ENCODE data around the gene CKS1B. TPM values are rescaled to one million over a fixed set of nuclear protein-coding genes. Genes with fewer than 3 reads are reported as not detected.

Gene CKS1B
- total and polyA plus RNA-seq, 7 donors = 10.2 to 104 (median 35.7) TPM

DNA sequence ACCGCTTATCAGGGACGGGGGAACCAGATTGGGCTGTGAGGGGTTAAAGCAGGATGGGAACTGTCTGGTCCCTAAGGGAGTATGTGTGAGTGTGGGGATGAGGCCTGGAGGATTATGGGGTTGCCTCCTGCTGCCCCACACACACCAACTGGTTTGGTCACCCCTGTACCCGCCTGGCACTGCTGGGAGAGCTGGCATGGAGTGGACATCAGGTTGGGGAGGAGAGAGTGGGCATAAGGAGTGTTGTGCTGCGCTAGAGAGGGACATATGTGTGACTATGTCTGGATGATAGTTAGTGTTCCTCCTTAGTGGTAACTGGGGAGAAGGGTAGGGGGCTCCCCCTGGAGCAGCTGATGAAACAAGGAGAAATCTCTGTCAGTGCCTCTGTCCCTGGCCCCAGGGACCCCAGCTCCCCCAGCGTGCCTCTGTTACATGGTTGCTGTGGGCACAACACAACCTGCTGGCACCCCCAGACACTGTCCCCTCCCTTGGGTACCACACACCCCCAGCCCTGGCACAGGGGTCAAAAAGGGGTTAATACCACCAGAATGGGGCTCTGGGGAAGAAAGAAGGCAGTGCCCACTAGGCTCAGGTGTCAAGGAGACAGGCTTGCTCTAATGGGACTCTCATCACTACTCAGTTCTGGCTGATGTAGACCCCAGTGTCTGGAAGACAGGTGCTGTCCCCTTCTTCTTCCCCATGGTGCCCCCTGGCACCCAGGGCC is 30.0 kb downstream of the CKS1B start:
- DNase-seq = no peak
- Histone ChIP-seq H3K36me3 (no peaks in the 10 kb centered on the region), H3K9me3 (no peaks in the 10 kb centered on the region), H3K4me1 (peaks cover 0 to 64% (median 61%) of the 10 kb centered on the region in 4 donors), H3K4me3 (peak overlapping the region; percentile 73 to 94 (median 81)), H3K27me3 (no peaks in the 10 kb centered on the region), H3K27ac (peak overlapping the region; percentile 96 to 99 (median 98))
- 10 to 45% methylated on average over 5 of the region's 5 CpGs for WGBS, 2 donors
- TF ChIP-seq POLR2A (IDR thresholded peaks at IDR 0.05) = no peak
- TF ChIP-seq EP300 (IDR thresholded peaks at IDR 0.05) = no peak
- TF ChIP-seq, protein P1, sequence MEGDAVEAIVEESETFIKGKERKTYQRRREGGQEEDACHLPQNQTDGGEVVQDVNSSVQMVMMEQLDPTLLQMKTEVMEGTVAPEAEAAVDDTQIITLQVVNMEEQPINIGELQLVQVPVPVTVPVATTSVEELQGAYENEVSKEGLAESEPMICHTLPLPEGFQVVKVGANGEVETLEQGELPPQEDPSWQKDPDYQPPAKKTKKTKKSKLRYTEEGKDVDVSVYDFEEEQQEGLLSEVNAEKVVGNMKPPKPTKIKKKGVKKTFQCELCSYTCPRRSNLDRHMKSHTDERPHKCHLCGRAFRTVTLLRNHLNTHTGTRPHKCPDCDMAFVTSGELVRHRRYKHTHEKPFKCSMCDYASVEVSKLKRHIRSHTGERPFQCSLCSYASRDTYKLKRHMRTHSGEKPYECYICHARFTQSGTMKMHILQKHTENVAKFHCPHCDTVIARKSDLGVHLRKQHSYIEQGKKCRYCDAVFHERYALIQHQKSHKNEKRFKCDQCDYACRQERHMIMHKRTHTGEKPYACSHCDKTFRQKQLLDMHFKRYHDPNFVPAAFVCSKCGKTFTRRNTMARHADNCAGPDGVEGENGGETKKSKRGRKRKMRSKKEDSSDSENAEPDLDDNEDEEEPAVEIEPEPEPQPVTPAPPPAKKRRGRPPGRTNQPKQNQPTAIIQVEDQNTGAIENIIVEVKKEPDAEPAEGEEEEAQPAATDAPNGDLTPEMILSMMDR (IDR thresholded peaks at IDR 0.05) = no peak
- no peak for TF ChIP-seq POLR2AphosphoS5 (IDR thresholded peaks at IDR 0.05)
- intact Hi-C loops (cut with DNase I) = loop anchor here (5.0 kb wide), 1 partner anchor 48 kb away; the partner anchor contains the start of gene ADAM15

DNA sequence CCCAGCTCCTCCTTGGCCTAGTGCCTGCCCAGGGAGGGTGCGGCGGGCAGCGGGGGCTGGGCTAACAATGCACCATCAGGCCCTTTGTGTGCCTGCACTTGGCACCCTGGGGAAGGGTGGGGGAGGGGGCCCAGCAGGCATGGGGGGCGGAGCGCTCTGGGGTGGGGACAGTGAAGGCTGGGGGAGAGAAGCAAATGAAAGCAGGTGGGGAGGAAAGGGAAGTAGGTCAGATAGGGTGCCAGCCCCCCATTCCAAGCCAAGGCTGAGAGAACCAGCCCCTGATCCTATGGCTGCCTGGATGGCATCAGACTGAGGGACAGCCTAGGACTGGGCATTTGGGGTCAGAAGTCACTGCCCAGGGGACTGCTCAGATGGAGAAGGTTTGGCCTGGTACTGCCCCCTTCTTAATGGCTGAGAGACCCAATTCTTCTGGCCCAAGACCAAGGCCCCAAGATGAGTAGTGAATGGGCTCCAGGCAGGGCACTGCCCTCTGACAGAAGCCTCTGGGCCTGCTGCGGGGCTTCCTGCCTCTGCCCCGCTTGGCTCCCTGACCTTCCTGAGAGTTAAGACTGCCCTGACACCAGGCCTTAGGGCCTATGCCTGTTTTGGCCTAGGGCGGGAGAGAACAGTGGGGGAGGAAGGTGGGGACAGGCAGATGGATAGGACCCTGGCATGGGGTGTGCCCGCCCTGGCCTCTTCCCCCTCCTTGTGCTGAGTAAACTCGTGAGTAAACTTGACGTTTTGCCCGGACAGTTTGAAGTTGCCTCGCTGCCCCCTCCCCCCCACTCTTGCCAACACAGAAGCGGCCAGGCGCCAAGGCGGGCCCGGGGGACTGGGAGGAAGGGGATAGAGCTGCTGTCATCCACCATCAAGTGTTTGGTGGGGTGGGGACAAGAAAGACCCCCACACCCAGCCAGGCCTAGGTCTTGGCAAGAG is 30.9 kb downstream of the CKS1B start:
- peak; percentile 92 for DNase-seq

DNA sequence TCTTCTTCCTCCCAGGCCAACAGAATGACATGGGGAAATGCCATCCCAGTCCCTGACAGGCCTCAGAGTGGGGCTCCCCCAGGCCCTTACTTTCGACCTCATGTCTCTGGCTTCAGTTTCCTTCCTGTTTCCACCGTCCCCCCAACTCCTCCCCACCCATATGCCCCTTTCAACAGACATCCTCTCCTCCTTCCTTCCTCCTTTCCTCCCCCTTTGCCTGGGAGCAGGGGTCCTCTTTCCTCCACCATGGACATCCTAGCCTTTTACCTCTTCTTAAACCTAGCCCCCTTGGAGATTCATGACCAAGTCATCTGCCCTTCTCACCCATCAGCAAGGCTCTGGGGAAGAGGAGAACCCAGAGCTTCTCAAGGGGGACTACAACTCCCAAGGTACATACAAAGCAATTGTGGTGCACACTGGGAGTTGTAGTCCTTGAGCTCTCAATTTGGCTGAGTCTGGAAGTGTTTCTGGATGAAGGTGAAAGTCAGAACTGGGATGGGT is 32.2 kb downstream of the CKS1B start:
- Histone ChIP-seq H3K4me3 (no peak overlapping the region), H3K4me1 (peaks cover 0 to 75% (median 68%) of the 10 kb centered on the region in 4 donors), H3K27me3 (no peaks in the 10 kb centered on the region), H3K9me3 (no peaks in the 10 kb centered on the region), H3K27ac (peak overlapping the region; percentile 96 to 99 (median 98)), H3K36me3 (no peaks in the 10 kb centered on the region)
- no peak for DNase-seq
- TF ChIP-seq EP300 (IDR thresholded peaks at IDR 0.05) = no peak
- TF ChIP-seq POLR2A (IDR thresholded peaks at IDR 0.05) = no peak
- TF ChIP-seq, protein P1 (IDR thresholded peaks at IDR 0.05) = no peak
- no peak for TF ChIP-seq POLR2AphosphoS5 (IDR thresholded peaks at IDR 0.05)
- intact Hi-C loops (cut with DNase I) = no loop called here
- 9 to 11% methylated on average over 2 of the region's 2 CpGs for WGBS, 2 donors

More for the DNA sequence above, 30.9 kb downstream of the CKS1B start:
- Histone ChIP-seq H3K4me3 (peak overlapping the region; percentile 73 to 94 (median 81)), H3K36me3 (no peaks in the 10 kb centered on the region), H3K9me3 (no peaks in the 10 kb centered on the region), H3K27me3 (no peaks in the 10 kb centered on the region), H3K27ac (peak overlapping the region; percentile 96 to 99 (median 98)), H3K4me1 (peaks cover 0 to 62% (median 56%) of the 10 kb centered on the region in 4 donors)
- no peak for TF ChIP-seq POLR2A (IDR thresholded peaks at IDR 0.05)
- TF ChIP-seq, protein P1 (IDR thresholded peaks at IDR 0.05) = no peak
- TF ChIP-seq EP300 (IDR thresholded peaks at IDR 0.05) = no peak
- peak in 3 of 4 donors; percentile 38 to 55 (median 42) for TF ChIP-seq POLR2AphosphoS5 (IDR thresholded peaks at IDR 0.05)
- WGBS, 2 donors = 13 to 41% methylated on average over 17 of the region's 17 CpGs
- intact Hi-C loops (cut with DNase I) = no loop called here

DNA sequence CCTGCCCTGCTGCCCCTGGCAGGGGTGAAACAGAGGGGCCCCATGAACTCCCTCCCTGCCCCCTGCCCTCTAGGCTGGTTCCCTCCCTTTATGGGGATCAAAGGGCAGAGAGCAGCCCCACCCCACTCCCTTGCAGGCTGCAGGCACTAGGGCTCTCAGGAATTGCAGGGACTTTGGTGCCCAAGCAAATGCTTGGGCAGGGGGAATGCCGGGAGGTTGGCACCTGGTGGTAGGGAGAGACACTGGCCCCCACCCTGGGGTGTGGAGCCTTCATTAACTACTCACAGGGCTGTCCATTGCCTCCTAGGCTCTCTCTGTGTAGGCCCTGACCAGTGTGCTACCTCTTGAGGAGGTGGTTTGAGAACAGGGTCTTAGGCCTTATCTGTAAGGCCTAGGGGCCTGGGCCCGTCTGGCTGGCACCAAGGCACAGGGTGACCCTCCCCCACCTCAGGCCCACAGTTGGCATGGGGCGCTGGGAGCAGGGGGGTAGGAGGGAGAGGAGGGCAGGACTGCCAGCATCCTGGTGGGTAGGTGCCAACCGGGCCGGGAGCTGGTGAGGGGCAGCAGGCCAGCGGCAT is 32.9 kb downstream of the CKS1B start:
- H3K9me3 ChIP-seq = no peaks in the 10 kb centered on the region
- DNase-seq = no peak
- no peaks in the 10 kb centered on the region for H3K27me3 ChIP-seq
- no peaks in the 10 kb centered on the region for H3K36me3 ChIP-seq
- H3K4me1 ChIP-seq = peaks cover 0 to 82% (median 75%) of the 10 kb centered on the region in 4 donors
- TF ChIP-seq EP300 (IDR thresholded peaks at IDR 0.05) = no peak
- peak in 2 of 4 donors; percentile 5 to 31 for TF ChIP-seq POLR2AphosphoS5 (IDR thresholded peaks at IDR 0.05)
- peak in 1 of 2 donors; percentile 32 for TF ChIP-seq POLR2A (IDR thresholded peaks at IDR 0.05)
- TF ChIP-seq, protein P1 (IDR thresholded peaks at IDR 0.05) = no peak
- intact Hi-C loops (cut with DNase I) = no loop called here
- H3K27ac ChIP-seq = peak overlapping the region; percentile 96 to 99 (median 98)
- WGBS, 2 donors = 13 to 59% methylated on average over 6 of the region's 6 CpGs
- H3K4me3 ChIP-seq = peak overlapping the region in 2 of 4 donors; percentile 25 to 32

Data from sigmoid colon (tissue), 7 donors.